ENCODE measurements around the gene LPP. TPM values are rescaled to one million over a fixed set of nuclear protein-coding genes. Genes with fewer than 3 reads are reported as not detected.

Gene LPP
- total and polyA plus RNA-seq, 9 of the 15 experiments (the other 6 are each of a cell fraction or from before 2014, with no cell fraction given), result 0.07 to 0.18 TPM; not detected in 7

GRCh38 chr3:188380722-188381121 lies 226.8 kb downstream of the LPP start (continued):
- TF ChIP-seq, protein P1, sequence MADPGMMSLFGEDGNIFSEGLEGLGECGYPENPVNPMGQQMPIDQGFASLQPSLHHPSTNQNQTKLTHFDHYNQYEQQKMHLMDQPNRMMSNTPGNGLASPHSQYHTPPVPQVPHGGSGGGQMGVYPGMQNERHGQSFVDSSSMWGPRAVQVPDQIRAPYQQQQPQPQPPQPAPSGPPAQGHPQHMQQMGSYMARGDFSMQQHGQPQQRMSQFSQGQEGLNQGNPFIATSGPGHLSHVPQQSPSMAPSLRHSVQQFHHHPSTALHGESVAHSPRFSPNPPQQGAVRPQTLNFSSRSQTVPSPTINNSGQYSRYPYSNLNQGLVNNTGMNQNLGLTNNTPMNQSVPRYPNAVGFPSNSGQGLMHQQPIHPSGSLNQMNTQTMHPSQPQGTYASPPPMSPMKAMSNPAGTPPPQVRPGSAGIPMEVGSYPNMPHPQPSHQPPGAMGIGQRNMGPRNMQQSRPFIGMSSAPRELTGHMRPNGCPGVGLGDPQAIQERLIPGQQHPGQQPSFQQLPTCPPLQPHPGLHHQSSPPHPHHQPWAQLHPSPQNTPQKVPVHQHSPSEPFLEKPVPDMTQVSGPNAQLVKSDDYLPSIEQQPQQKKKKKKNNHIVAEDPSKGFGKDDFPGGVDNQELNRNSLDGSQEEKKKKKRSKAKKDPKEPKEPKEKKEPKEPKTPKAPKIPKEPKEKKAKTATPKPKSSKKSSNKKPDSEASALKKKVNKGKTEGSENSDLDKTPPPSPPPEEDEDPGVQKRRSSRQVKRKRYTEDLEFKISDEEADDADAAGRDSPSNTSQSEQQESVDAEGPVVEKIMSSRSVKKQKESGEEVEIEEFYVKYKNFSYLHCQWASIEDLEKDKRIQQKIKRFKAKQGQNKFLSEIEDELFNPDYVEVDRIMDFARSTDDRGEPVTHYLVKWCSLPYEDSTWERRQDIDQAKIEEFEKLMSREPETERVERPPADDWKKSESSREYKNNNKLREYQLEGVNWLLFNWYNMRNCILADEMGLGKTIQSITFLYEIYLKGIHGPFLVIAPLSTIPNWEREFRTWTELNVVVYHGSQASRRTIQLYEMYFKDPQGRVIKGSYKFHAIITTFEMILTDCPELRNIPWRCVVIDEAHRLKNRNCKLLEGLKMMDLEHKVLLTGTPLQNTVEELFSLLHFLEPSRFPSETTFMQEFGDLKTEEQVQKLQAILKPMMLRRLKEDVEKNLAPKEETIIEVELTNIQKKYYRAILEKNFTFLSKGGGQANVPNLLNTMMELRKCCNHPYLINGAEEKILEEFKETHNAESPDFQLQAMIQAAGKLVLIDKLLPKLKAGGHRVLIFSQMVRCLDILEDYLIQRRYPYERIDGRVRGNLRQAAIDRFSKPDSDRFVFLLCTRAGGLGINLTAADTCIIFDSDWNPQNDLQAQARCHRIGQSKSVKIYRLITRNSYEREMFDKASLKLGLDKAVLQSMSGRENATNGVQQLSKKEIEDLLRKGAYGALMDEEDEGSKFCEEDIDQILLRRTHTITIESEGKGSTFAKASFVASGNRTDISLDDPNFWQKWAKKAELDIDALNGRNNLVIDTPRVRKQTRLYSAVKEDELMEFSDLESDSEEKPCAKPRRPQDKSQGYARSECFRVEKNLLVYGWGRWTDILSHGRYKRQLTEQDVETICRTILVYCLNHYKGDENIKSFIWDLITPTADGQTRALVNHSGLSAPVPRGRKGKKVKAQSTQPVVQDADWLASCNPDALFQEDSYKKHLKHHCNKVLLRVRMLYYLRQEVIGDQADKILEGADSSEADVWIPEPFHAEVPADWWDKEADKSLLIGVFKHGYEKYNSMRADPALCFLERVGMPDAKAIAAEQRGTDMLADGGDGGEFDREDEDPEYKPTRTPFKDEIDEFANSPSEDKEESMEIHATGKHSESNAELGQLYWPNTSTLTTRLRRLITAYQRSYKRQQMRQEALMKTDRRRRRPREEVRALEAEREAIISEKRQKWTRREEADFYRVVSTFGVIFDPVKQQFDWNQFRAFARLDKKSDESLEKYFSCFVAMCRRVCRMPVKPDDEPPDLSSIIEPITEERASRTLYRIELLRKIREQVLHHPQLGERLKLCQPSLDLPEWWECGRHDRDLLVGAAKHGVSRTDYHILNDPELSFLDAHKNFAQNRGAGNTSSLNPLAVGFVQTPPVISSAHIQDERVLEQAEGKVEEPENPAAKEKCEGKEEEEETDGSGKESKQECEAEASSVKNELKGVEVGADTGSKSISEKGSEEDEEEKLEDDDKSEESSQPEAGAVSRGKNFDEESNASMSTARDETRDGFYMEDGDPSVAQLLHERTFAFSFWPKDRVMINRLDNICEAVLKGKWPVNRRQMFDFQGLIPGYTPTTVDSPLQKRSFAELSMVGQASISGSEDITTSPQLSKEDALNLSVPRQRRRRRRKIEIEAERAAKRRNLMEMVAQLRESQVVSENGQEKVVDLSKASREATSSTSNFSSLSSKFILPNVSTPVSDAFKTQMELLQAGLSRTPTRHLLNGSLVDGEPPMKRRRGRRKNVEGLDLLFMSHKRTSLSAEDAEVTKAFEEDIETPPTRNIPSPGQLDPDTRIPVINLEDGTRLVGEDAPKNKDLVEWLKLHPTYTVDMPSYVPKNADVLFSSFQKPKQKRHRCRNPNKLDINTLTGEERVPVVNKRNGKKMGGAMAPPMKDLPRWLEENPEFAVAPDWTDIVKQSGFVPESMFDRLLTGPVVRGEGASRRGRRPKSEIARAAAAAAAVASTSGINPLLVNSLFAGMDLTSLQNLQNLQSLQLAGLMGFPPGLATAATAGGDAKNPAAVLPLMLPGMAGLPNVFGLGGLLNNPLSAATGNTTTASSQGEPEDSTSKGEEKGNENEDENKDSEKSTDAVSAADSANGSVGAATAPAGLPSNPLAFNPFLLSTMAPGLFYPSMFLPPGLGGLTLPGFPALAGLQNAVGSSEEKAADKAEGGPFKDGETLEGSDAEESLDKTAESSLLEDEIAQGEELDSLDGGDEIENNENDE (IDR thresholded peaks at IDR 0.05; ENCODE audit: low read depth, low read length), result no peak
- TF ChIP-seq PURB (CRISPR knock-in tag; IDR thresholded peaks at IDR 0.05; ENCODE audit: low read depth) (no peak), BDP1 (IDR thresholded peaks at IDR 0.05; ENCODE audit: insufficient read depth, insufficient read length) (no peak), XRCC3 (IDR thresholded peaks at IDR 0.05) (no peak)

Measured in K562 (cell line).